Upper lobe of left lung (tissue), 6 donors: Measurements from ENCODE around the gene KCNE4. TPM values are rescaled to one million over a fixed set of nuclear protein-coding genes. Genes with fewer than 3 reads are reported as not detected.

Source experiments
- ATAC-seq, 2 donors: fragments of 200-7000 bp; cut with Tn5 transposase; one replicate each; pipeline ENCODE4 v1.9.1; 2022; ENCODE audit warnings: mild to moderate bottlenecking in 2 of 2, moderate library complexity in 2 of 2; ENCODE audit not compliant: low FRiP score in 2 of 2
- DNase-seq, 2 donors: peaks; one replicate each; pipeline ENCODE4 v3.0.0-alpha.2; 2019 to 2020
- H3K27ac ChIP-seq, 4 donors: fragments of 200-600 bp; sonication (generic); one replicate each; pipeline ENCODE4 v1.5.1; 2016 to 2019
- H3K27me3 ChIP-seq, 4 donors: fragments of 200-600 bp; sonication (generic); one replicate each; pipeline ENCODE4 v1.5.1; 2017 to 2019
- H3K36me3 ChIP-seq, 4 donors: fragments of 200-600 bp; sonication (generic); one replicate each; pipeline ENCODE4 v1.5.1; 2016 to 2019
- H3K4me1 ChIP-seq, 4 donors: fragments of 200-600 bp; sonication (generic); one replicate each; pipeline ENCODE4 v1.5.1; 2018 to 2019
- H3K4me3 ChIP-seq, 4 donors: fragments of 200-600 bp; sonication (generic); one replicate each; pipeline ENCODE4 v1.5.1; 2017 to 2019; ENCODE audit warnings: mild to moderate bottlenecking in 2 of 4, moderate library complexity in 1 of 4
- H3K9me3 ChIP-seq, 4 donors: fragments of 200-600 bp; sonication (generic); one replicate each; pipeline ENCODE4 v1.5.1; 2018 to 2019
- EP300 ChIP-seq, 4 donors: sonication (generic); formaldehyde crosslinking; IDR thresholded peaks; one replicate each; pipeline ENCODE4 v1.5.1; 2017; ENCODE audit warnings: antibody characterized with exemption in 4 of 4, control low read depth in 2 of 4
- POLR2A ChIP-seq, 4 donors: fragments of 450-650 bp; IDR thresholded peaks; one replicate each; pipeline ENCODE4 v1.5.1; 2016 to 2017; ENCODE audit warnings: antibody characterized with exemption in 4 of 4, mild to moderate bottlenecking in 2 of 4
- POLR2AphosphoS5 ChIP-seq, 2 donors: sonication (generic); formaldehyde crosslinking; IDR thresholded peaks; one replicate each; pipeline ENCODE4 v1.5.1; 2017; ENCODE audit warnings: antibody characterized with exemption in 2 of 2
- WGBS, 2 donors: methylation state at CpG; one replicate each; pipeline ENCODE4 v1.1.5; 2017 to 2018; 5-methylcytosine and 5-hydroxymethylcytosine counted together
- total RNA-seq, 6 donors: library from RNA; depleted of rRNA in 4 of 6; stranded (reverse); fragments of >200 nt in 4 of 6; gene quantifications; one replicate each; pipeline versions ENCODE4 v1.1.0 to v1.2.1, GENCODE V29; 2016 to 2021
- TF ChIP-seq, protein P1 (sequence below), 6 experiments: fragments of 450-650 bp in 4 of 6; fragments of 200-600 bp in 2 of 6; sonication (generic) in 2 of 6; IDR thresholded peaks; one replicate each; pipeline ENCODE4 v1.5.1; 2016 to 2019; ENCODE audit warnings: antibody characterized with exemption in 6 of 6
- donor health status: DM: no; HTN: no; CAD: no; lungs with moderate emphysema.
- donor health status: DM: no; HTN: yes; CAD: no; lungs with severe emphysema.

The KCNE4 gene
- total RNA-seq, 6 donors from 2014 or later = 0.20 to 1.9 (median 0.89) TPM; not detected in 1

DNA sequence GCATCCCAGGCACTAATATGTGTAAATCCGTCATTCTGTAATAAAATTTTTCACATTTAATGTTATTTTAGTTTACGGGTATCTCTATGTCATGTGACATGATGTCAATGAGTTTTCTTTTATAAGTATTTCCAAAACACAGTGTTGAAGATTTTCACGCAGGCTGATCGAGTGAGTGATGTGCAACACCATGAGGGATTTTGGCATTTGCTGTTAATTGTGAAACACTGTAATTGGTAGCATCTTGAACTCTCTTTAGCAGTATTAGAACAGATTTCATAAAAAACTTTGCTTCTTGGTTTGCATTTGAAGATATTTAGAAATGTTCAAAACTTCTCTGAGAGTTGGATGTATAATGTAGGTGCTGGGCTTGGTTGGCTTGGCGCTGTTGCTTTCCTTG is 35.5 kb downstream of the KCNE4 start:
- Histone ChIP-seq H3K36me3 (no peaks in the 10 kb centered on the region), H3K4me3 (no peak overlapping the region), H3K9me3 (no peaks in the 10 kb centered on the region), H3K27me3 (no peaks in the 10 kb centered on the region), H3K27ac (no peak overlapping the region), H3K4me1 (no peaks in the 10 kb centered on the region)
- ATAC-seq (no peak), DNase-seq (no peak)
- TF ChIP-seq EP300 (IDR thresholded peaks at IDR 0.05) = no peak
- TF ChIP-seq POLR2A (IDR thresholded peaks at IDR 0.05) = no peak
- no peak for TF ChIP-seq POLR2AphosphoS5 (IDR thresholded peaks at IDR 0.05)
- TF ChIP-seq, protein P1, sequence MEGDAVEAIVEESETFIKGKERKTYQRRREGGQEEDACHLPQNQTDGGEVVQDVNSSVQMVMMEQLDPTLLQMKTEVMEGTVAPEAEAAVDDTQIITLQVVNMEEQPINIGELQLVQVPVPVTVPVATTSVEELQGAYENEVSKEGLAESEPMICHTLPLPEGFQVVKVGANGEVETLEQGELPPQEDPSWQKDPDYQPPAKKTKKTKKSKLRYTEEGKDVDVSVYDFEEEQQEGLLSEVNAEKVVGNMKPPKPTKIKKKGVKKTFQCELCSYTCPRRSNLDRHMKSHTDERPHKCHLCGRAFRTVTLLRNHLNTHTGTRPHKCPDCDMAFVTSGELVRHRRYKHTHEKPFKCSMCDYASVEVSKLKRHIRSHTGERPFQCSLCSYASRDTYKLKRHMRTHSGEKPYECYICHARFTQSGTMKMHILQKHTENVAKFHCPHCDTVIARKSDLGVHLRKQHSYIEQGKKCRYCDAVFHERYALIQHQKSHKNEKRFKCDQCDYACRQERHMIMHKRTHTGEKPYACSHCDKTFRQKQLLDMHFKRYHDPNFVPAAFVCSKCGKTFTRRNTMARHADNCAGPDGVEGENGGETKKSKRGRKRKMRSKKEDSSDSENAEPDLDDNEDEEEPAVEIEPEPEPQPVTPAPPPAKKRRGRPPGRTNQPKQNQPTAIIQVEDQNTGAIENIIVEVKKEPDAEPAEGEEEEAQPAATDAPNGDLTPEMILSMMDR (IDR thresholded peaks at IDR 0.05) = no peak
- WGBS, 2 donors = 92 to 96% methylated on average over 5 of the region's 5 CpGs

DNA sequence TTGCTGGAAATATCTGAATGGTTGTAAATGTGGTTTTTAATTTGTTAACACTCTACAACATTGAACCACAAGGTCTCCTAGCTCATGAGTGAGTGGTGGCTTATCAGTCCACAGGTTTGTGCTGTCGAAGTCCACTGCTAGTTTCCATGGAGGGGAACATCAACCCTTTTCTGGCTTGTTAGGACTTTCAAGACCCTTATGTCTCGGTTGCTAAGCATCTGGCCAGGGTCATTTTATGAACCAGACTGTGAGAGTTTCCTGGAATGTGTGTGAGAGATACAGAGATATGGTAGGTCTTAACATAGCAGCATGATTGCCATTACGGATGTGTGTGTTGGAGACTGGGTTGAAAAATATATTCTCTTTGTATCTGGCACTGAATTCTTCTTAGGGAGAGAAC is 36.9 kb downstream of the KCNE4 start:
- H3K4me3 ChIP-seq = no peak overlapping the region
- H3K27ac ChIP-seq = no peak overlapping the region
- ATAC-seq (no peak), DNase-seq (no peak)
- no peaks in the 10 kb centered on the region for H3K27me3 ChIP-seq
- H3K4me1 ChIP-seq = no peaks in the 10 kb centered on the region
- 68% methylated on average over 3 of the region's 3 CpGs for WGBS, 2 donors
- H3K36me3 ChIP-seq = no peaks in the 10 kb centered on the region
- H3K9me3 ChIP-seq = no peaks in the 10 kb centered on the region
- TF ChIP-seq EP300 (IDR thresholded peaks at IDR 0.05) = no peak
- TF ChIP-seq POLR2AphosphoS5 (IDR thresholded peaks at IDR 0.05) = no peak
- no peak for TF ChIP-seq POLR2A (IDR thresholded peaks at IDR 0.05)
- TF ChIP-seq, protein P1 (IDR thresholded peaks at IDR 0.05) = no peak

DNA sequence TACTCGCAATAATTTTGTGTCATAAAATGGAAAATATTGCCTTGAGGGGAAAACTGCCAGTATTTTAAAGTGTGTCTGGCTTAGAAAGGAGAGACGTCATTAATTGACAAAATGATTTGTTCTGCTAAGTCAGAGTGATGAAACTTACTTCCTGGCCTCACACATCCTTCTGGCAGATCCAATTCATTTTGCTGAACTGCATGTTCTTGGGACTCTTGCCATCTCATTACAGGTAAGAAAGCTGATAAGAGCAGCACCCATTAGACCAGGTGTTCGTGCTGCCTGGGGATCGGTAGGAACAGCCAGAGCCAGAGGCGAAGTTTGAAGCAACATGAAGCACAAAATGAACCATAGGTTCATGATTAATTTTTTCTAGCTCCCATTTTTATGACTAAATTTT is 38.0 kb downstream of the KCNE4 start:
- ATAC-seq (no peak), DNase-seq (peak in 1 of 2 donors; percentile 21)
- WGBS, 2 donors = 62 to 66% methylated on average over 5 of the region's 5 CpGs

DNA sequence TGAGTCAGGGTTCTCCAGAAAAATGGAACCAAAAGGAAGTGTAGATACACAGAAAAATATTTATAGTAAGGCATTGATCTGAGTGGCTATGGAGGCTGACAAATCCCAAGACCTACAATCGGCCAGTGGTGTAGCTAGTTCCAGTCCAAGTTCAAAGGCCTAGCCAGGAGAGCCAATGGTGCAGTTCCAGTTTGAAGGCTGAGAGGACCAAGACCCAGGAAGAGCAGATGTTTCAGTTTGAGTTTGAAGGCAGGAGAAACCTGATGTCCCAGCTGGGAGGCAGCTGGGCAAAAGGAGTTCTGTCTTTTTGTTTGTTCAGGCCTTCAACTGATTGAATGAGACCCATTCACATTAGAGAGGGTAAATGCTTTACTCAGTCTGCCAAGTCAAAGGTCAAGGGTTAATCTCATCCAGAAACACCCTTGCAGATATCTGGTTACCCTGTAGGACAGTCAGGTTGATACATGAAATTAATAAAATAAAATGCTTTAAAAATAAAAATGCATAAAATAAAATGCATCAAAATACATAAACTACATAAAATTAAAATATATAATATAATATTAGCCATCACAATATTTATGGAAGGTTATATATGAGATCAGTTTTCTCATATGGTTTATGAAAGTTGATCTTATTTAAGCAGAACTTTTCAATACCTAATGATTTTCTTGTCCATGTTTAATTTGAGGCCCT is 38.7 kb downstream of the KCNE4 start:
- no peaks in the 10 kb centered on the region for H3K27me3 ChIP-seq
- no peaks in the 10 kb centered on the region for H3K9me3 ChIP-seq
- no peak overlapping the region for H3K4me3 ChIP-seq
- DNase-seq (no peak), ATAC-seq (no peak)
- H3K27ac ChIP-seq = no peak overlapping the region
- WGBS, 2 donors = 83 to 100% methylated on average over 1 of the region's 1 CpG
- no peaks in the 10 kb centered on the region for H3K36me3 ChIP-seq
- H3K4me1 ChIP-seq = no peaks in the 10 kb centered on the region
- TF ChIP-seq POLR2AphosphoS5 (IDR thresholded peaks at IDR 0.05) = no peak
- no peak for TF ChIP-seq POLR2A (IDR thresholded peaks at IDR 0.05)

More for the DNA sequence above, 38.0 kb downstream of the KCNE4 start:
- H3K9me3 ChIP-seq = no peaks in the 10 kb centered on the region
- no peaks in the 10 kb centered on the region for H3K4me1 ChIP-seq
- no peaks in the 10 kb centered on the region for H3K27me3 ChIP-seq
- no peaks in the 10 kb centered on the region for H3K36me3 ChIP-seq
- TF ChIP-seq, protein P1 (IDR thresholded peaks at IDR 0.05) = no peak
- TF ChIP-seq EP300 (IDR thresholded peaks at IDR 0.05) (no peak), POLR2A (IDR thresholded peaks at IDR 0.05) (no peak), POLR2AphosphoS5 (IDR thresholded peaks at IDR 0.05) (no peak)
- H3K4me3 ChIP-seq = no peak overlapping the region
- no peak overlapping the region for H3K27ac ChIP-seq

DNA sequence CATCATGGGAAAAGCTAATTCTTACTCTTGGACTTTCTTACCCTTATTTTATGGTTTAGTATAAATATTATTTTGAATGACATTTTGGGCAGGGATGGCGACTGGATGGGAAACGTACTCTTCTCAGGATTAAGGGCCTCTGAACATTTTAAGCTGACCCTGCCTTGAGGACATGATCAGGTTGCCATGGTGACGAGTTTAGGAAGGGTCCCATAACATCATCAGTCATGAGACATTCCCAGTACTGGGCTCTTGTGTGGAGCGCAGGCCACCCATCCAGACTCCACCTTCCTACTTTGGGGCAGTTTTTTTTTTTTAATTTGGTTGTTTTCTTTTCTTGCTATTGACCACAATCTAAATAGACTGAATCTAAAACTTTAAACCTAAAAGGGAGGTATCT is 40.7 kb downstream of the KCNE4 start:
- no peaks in the 10 kb centered on the region for H3K9me3 ChIP-seq
- WGBS, 2 donors = 85 to 88% methylated on average over 4 of the region's 4 CpGs
- H3K4me3 ChIP-seq = no peak overlapping the region
- ATAC-seq (peak in 1 of 2 donors; percentile 29), DNase-seq (no peak)
- H3K27me3 ChIP-seq = no peaks in the 10 kb centered on the region
- H3K4me1 ChIP-seq = no peaks in the 10 kb centered on the region
- H3K27ac ChIP-seq = no peak overlapping the region
- H3K36me3 ChIP-seq = no peaks in the 10 kb centered on the region
- TF ChIP-seq, protein P1 (IDR thresholded peaks at IDR 0.05) = no peak
- TF ChIP-seq POLR2AphosphoS5 (IDR thresholded peaks at IDR 0.05) = no peak
